ENCODE measurements around the gene YWHAQ.
"Not testable (repeated sequence)": the region's sequence is repeated elsewhere in the genome, so short reads cannot be mapped to it uniquely, and the experiment has no call there.

The YWHAQ gene

DNA sequence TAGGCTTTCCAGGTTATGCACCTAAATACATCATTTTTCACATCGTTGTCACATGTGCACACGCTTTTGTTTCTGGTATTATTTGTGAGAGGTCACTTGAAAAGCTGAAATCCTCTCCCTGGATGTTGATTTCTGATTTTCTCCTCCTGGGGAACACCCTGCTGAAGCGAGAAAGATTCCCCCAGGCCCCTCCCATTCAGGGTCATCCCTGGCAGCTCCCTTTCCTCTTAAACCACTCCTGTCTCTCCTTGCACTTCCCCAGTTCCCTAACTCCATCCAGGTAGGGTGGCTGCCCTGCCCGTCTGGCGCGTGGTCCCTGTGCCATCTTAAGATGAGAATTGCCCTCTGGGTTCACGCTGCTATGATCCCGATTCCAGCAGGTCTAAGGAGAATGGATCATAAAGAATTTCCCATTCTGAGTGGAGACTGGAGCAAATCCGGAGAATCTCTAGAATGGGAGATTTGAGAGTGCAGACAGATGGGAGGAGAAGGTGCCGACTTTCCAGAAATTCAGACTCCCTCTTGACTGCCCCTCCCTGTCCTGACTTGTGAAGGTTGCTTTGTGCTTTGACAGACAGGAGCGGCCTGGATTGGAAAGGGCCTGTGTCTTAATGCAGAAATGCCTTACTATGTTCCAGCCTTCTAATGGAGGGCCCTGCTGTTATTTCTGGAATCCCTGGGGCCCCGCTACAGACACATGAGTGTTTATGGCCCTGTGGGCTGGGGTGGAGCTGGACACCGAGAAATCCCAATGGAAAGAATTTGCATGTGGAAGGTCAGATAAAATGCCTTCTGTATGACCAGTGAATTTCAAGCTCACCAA, 1.3 kb upstream of the YWHAQ start:
- no peak for DNase-seq

DNA sequence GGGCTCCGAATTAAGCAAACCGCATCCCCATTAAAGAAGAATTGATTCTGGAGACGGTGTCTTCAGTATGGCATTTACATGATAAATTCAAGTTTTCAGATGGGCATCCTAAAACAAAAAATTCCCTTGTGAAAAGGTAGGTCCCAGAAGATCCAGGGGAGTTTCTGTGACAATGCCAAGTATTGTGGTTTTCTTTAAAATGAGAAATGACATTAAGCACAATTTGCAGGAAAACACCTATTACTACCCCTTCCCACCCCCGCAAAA, 689 bp upstream of the YWHAQ start:
- no peak for DNase-seq

DNA sequence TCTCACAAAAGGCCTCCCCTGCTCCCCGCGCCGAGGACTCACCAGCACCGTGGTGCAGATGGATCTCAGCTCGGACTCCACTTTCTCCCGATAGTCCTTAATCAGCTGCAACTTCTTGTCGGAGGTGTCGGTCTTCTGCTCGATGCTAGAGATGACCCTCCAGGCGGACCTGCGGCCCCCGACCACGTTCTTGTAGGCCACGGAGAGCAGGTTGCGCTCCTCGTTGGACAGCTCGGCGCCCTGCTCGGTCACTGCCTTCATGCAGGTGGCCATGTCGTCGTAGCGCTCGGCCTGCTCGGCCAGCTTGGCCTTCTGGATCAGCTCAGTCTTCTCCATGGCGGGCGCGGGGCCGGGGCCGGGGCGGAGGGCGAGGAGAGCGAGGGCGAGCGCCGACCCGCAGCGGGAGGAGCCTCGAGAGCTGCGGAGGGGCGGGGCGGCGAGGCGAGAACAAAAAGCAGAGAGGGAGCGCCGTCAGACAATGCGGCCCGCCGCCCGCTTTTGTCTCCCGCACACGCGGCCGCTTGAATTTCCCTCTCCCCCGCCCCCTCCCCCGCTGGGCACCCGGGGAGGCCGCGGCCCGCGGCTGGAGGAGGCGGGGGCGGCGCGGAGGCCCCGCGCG, 571 bp downstream of the YWHAQ start:
- DNase-seq = peak; percentile 40

DNA sequence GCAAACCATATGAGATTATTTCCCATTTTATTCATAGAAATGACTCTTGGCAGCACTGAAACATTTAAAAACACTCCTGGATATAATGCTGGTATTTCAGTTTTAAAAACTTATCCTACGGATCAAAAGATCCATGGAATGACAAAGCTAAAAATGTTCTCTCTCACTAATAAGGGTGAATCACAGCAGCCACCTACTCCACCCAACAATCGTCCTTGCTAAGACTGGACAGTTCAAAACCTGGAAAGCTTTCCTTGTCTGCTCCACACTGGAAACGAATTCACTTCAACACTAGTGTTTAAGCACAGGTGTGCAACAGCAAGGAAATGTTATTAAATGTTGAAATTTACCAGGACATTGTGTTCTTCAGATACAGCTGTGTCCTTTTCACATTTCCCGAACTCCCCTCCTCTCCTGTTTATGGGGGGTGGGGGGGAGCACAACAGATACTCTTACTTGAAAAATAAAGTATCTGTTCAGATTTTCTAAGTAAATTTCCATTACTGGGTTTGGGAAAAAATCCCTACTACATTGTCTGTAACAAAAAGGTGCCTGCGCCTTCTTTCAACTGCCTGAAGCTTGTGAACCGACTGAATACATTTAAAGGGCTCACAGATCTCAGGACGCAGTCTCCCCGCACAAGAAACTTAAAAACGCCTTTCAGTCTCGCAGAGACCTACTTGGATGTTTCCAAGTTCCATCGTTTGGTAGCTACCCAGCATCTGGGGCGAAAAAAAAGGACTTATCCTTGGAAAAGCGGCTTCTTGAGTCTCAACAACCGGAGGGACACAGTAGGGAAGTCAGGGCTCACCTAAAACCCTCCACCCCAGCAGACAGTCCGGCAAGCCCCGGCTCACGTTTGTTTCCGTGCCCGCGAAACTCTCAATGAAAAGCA, 1.3 kb downstream of the YWHAQ start:
- no peak for DNase-seq

DNA sequence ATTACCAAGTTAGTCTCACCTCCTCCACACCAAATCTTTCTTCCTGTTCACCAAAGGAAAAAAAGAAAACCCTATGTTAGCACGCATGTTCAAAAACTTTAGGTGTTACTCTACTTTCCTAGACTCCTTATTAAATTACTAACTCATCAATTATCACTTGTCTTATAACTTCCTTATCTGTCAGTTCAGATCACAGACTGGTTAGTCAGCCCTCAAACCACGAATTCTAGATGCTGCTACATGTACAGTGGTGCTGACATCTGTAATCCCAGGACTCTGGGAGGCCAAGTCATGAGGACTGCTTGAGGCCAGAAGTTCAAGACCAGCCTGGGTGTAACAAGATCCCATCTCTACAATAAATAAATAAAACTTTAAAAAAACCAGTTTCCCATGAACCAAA, 3.5 kb downstream of the YWHAQ start:
- DNase-seq = no peak

DNA sequence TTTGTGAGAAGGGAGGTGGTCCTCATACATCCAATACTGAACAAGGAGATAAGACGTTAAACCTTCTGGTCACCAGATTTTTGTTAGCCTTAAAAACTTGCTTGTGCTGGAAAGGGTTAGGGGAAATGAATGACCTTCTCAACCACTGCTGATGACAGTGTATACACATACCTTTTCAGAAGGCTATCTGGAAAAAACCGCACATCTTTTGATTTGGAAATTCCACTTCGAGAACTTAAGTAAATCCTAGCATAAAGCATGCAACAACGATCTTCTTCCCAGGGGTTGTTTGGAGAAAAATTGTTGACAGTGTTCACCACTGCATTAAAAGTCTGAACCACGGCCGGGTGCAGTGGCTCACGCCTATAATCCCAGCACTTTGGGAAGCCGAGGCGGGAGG, 7.6 kb downstream of the YWHAQ start:
- no peak for DNase-seq

DNA sequence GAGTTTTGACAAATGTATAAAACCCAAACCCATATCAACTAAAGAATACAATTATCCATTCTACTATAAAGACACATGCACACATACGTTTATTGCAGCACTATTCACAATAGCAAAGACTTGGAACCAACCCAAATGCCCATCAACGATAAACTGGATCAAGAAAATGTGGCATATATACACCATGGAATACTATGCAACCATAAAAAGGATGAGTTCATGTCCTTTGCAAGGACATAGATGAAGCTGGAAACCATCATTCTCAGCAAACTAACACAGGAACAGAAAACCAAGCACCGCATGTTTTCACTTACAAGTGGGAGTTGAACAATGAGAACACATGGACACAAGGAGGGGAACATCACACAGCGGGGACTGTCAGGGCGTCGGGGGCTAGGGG, 9.1 kb downstream of the YWHAQ start:
- not testable (repeated sequence) for DNase-seq

DNA sequence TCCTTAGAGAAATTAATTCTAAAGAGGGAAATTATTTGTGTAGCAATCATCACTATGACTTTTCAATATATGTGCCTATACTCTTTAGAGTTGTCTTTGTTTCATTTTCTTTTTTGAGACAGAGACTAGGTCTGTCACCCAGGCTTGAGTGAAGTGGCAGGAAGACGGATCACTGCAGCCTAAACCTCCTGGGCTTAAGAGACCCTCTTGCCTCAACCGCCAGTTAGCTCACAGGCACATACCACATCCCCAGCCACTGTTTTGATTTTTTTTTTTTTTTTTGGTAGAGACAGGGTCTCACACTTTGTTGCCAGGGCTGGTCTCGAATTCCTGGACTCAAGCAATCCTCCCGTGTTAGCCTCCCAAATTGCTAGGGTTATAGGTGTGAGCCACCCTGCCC, 12.4 kb downstream of the YWHAQ start:
- DNase-seq = no peak

DNA sequence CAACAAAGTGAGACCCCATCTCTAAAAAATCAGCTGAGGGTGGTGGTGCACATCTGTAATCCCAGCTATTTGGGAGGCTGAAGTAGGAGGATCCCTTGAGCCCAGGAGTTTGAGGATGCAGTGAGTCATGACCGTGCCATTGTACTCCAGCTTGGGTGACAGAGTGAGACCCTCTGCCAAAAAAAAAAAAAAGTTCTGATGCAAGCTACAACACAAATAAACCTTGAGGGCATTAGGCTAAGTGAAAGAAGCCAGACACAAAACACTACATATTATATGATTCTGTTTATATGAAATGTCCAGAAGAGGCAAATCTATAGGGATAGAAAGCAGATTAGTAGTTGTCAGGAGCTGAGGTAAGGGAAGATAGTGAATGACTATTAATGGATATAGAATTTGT, 13.0 kb downstream of the YWHAQ start:
- DNase-seq = no peak

DNA sequence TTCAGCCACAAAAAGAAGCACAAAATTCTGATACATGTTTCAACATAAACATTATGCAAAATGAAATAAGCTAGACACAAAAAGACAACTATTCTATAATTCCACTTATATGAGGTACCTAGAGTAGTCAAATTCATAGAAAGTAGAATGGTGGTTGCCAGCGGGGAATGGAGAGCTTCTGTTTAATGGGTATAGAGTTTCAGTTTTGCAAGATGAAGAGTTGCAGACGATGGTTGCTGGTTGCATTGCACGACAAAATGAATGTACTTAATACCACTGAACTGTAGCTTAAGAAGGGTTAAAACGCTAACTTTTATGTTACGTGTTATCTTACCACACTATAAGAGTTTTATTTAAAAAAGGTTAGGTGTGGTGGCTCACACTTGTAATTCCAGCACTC, 13.5 kb downstream of the YWHAQ start:
- no peak for DNase-seq

DNA sequence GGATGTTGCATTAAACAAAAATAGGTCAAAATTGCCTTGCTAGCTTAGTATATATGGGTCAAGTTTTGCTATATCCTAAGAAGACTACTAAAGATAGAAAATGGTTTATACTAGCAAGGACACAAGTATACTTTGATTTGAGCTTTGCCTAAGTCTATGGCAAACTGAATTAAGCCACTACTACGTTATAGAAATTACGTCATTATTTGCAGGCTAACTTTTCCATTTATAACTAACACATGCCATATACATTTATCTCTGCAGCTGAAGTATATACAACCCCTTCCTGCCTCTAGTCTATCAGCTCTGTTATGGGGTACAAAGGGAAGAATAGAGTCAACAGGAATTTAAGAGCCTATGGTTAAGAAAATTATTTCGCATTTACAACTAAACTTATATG, 16.2 kb downstream of the YWHAQ start:
- DNase-seq = no peak

DNA sequence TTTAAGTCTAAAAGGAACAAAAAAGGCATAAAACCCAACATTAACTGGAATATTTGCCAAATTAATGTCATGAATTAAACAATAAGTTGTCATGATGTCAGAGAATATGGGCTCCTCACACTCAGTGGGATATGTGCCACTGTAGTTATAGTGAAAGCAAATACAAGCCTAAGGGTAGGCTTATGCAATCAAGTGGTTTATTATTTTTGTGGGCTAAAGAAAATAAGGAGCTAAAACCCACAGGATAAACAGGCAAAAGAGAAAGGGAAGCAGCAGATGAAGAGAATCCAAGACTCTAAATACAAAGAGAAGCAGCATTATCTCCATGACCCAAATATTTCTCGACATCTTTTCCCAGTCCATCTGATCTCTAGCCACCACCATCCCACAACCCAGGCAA, 17.5 kb downstream of the YWHAQ start:
- no peak for DNase-seq

DNA sequence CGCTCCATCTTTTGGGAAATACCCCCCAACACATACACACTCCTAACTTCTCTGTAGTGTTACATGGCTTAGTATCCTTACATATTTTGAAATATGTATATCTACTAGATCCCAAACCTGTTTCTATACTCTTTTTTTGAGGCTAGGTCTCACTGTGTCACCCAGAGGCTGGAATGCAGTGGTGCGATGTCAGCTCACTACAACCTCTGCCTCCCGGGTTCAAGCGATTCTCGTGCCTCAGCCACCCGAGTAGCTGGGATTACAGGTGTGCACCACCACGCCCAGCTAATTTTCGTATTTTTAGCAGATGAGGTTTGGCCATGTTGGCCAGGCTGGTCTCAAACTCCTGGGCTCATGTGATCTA, 19.3 kb downstream of the YWHAQ start:
- not testable (repeated sequence) for DNase-seq

DNA sequence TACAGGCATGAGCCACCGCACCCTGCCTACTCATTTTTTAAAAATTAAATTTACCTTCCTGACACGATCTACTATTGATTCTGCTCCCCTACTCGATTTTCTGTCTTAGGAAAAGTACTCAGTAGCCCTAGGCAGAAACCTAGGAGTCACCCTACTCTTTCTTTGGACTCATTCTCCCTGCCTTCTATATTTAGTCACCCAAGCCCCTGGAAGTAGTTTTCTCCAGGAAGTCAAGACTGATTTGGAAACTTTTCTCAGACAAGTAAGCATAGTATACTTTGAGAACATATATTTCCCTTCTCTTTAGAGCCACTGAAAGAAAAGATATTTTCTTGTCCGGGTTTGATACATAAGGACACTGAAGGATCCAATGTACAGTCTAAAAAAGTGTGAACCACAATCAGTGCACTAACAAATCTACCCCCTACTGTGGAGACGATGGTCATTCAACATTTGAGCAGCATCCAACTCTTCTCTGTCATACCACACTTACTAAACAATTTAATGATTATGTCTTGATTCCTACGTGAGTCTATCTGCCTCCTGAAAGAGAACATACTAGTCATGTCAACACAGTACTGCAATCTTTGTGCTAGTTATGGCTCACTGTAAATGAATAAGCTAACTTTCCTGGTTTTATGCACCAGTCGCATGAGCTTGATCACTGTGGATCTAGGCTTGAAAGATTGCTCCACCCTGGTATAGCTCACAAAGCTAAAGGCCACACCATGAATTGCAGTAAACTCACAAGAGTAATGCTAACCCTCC, 19.8 kb downstream of the YWHAQ start:
- DNase-seq = no peak

DNA sequence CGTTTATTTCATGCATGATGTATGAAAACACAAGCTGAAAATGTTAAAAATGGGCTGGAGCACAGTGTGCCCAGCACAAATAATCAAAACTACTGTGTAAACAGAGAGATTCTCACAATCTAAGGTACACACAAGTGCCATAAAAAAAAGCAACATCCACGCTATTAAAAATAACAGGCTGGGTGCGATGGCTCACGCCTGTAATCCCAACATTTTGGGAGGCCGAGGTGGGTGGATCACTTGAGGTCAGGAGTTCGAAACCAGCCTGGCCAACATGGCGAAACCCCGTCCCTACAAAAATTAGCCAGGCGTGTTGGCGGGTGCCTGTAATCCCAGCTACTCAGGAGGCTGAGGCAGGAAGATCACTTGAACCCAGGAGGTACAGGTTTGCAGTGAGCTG, 22.3 kb downstream of the YWHAQ start:
- not testable (repeated sequence) for DNase-seq

DNA sequence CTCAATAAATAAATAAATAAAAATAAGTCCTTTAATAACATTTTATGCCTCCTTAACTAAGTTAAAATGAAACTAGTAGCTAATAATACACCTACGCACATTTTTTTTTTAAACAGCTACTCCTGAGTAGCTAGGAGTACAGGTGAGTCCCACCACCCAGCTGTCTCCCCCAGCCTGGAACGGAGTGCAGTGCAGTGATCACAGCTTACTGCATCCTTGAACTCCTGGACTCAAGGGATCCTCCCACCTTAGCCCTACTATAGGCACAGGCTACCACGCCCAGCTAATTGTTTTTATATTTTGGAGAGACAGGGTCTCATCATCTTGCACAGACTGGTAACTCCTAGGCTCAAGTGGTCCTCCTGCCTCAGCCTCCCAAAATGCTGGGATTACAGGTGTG, 28.4 kb downstream of the YWHAQ start:
- DNase-seq = no peak

DNA sequence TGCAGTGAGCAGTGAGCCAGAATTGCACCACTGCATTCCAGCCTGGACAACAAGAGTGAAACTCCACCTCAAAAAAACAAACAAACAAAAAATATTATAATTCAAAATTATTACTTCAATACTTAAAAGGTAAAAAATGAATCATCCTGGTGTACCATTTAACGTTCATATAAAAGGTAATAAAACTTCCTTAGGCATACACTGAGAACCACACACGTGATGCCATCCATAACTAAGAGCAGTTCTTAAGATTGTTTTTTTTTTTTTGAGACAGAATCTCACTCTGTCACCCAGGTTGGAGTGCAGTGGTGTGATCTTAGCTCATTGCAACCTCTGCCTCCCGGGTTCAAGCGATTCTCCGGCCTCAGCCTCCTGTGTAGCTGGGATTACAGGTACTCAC, 29.4 kb downstream of the YWHAQ start:
- no peak for DNase-seq

DNA sequence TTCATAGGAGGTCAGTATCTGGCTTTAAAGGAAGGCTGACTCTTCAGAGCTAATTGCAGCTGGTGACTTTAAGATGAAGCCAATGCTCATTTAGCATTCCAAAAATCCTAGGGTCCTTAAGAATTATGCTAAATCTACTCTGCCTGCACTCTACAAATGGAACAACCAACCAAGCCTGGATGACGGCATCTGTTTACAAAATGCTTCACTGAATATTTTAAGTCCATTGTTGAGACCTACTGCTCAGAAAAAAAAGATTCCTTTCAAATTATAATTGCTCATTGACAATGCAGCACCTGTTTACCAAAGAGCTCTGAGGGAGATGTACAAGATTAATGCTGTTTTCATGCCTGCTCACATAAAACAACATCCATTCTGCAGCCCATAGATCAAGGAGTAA, 31.4 kb downstream of the YWHAQ start:
- DNase-seq = no peak

DNA sequence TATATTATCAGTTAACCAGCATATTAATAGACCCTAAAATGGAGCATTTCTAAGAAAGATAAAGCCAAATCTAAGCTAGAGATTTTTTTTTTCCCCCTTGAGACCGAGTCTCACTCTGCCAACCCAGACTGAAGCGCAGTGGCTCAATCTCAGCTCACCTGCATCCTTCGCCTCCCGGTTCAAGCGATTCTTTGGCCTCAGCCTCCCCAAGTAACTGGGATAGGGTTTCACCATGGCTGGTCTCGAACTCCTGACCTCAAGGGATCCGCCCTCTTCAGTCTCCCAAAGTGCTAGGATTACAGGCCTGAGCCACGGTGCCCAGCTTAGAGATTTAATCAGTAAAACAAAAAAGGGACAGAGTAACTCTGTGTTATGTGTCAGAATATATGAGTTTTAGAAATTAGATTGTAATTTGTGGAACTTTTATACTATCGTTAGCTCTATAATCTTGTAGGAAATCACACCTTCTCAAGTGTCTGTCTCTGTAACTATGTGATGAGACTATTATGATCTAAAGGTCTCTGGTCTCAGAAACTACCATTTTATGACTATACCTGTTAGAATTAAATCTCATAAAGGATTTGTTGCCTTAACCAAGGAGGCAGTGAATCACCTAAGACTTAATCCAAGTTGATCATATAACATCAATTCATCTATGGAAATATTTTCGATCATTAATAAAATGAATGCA, 34.0 kb downstream of the YWHAQ start:
- no peak for DNase-seq

DNA sequence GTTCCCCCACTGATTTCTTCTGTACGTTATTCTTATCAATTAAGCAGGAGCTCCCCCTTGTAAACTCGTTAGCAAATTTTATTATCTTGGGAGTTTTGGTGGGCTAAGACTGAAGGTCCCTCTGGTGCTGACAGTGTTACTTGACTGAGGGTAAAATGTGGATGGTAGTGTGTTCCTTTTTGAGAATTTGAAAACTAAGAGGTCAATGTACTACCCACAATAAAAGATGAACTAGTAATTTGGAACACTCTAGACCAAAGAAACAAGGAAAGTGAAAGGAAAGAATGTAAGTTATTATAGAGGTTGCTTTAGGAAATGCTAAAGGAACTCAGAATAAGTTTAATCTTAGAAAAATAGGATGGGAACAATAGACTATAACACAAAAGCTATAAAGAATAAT, 35.1 kb downstream of the YWHAQ start:
- DNase-seq = no peak

DNA sequence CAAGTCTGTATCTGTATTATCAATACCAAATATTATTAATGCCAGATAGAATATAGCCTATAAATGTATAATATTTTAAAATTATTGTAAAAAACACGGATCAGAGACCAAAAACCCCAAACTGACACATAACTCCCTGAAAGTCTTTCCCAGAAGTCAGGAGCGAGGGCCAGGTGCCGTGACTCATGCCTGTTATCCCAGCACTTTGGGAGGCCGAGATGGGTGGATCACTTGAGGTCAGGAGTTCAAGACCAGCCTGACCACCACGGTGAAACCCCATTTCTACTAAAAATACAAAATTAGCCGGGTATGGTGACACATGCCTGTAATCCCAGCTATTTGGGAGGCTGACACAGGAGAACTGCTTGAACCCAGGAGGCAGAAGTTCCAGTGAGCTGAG, 35.5 kb downstream of the YWHAQ start:
- not testable (repeated sequence) for DNase-seq

DNA sequence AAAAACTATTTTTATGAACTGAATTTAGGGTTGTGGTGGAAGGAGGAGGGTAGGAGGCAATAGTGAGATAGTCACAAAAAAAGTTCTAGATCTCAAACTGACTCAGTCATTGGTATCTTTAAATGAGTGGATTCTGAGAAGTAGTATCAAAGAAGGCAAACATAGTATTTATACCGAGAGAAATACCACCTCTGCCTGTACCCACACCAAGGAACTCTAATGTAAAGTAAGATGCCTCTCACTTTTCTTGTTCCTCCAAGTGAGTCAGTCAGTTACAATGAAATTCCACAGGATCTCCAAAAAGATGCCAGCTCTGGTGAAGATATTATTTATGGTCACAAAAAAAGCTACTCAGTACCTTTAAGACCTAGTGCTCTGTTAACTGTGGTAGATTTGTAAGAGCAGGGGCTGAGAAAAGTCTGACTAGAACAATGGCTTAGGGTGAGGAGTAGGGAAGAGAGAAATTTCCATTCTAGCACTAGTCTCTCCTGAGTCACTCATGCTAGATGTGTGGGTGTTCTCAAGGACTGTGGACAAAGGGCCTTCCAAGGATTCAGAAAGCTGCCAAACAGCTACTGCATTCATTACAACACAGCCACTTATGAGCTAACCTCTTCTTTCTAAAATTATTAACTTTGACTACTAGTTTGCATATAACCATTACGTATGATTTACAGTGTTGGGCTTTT, 36.3 kb downstream of the YWHAQ start:
- no peak for DNase-seq
